ENCODE measurements around the gene CELF2. TPM values are rescaled to one million over a fixed set of nuclear protein-coding genes. Genes with fewer than 3 reads are reported as not detected.

The CELF2 gene
- total RNA-seq, 4 donors from 2014 or later = 28.7 to 55.4 (median 35.0) TPM

- peaks cover 20% of the 10 kb centered on the region in 2 donors for H3K4me1 ChIP-seq
- WGBS, 2 donors = 75 to 80% methylated on average over 4 of the region's 4 CpGs
- H3K27me3 ChIP-seq = no peaks in the 10 kb centered on the region
- DNase-seq = no peak
- H3K27ac ChIP-seq = no peak overlapping the region
- TF ChIP-seq CTCF (IDR thresholded peaks at IDR 0.05) (no peak), POLR2A (IDR thresholded peaks at IDR 0.05) (no peak)
- no peaks in the 10 kb centered on the region for H3K9me3 ChIP-seq
- no peak overlapping the region for H3K4me3 ChIP-seq (replicated peaks in 1 of 3)
- no peaks in the 10 kb centered on the region for H3K36me3 ChIP-seq
- intact Hi-C loops (cut with DNase I) = no loop called here
These were observed 136.7 kb downstream of the CELF2 start for GRCh38 chr10:11154333-11154732.

- Histone ChIP-seq H3K27me3 (no peaks in the 10 kb centered on the region), H3K9me3 (no peaks in the 10 kb centered on the region), H3K4me3 (replicated peaks in 1 of 3) (no peak overlapping the region), H3K27ac (no peak overlapping the region), H3K4me1 (peaks cover 14 to 15% of the 10 kb centered on the region in 2 donors), H3K36me3 (no peaks in the 10 kb centered on the region)
- no peak for TF ChIP-seq POLR2A (IDR thresholded peaks at IDR 0.05)
- TF ChIP-seq CTCF (IDR thresholded peaks at IDR 0.05) = no peak
- intact Hi-C loops (cut with DNase I) = no loop called here
- WGBS, 2 donors = 68 to 80% methylated on average over 11 of the region's 11 CpGs
- no peak for DNase-seq
These were observed 137.3 kb downstream of the CELF2 start for GRCh38 chr10:11154849-11155498.

GRCh38 chr10:11156480-11156879 is 138.8 kb downstream of the CELF2 start:
- H3K27ac ChIP-seq = no peak overlapping the region
- no peaks in the 10 kb centered on the region for H3K36me3 ChIP-seq
- H3K27me3 ChIP-seq = no peaks in the 10 kb centered on the region
- no peak for DNase-seq
- 95 to 96% methylated on average over 12 of the region's 12 CpGs for WGBS, 2 donors
- no peaks in the 10 kb centered on the region for H3K9me3 ChIP-seq
- TF ChIP-seq CTCF (IDR thresholded peaks at IDR 0.05) = no peak
- no peak for TF ChIP-seq POLR2A (IDR thresholded peaks at IDR 0.05)
- intact Hi-C loops (cut with DNase I) = no loop called here
- no peaks in the 10 kb centered on the region for H3K4me1 ChIP-seq
- no peak overlapping the region for H3K4me3 ChIP-seq (replicated peaks in 1 of 3)

- intact Hi-C loops (cut with DNase I) = no loop called here
- H3K36me3 ChIP-seq = no peaks in the 10 kb centered on the region
- WGBS, 2 donors = 93 to 94% methylated on average over 8 of the region's 8 CpGs
These were observed 139.8 kb downstream of the CELF2 start for GRCh38 chr10:11157292-11158076.

More at GRCh38 chr10:11157292-11158076, 139.8 kb downstream of the CELF2 start:
- TF ChIP-seq POLR2A (IDR thresholded peaks at IDR 0.05) = no peak
- TF ChIP-seq CTCF (IDR thresholded peaks at IDR 0.05) = no peak
- no peak overlapping the region for H3K4me3 ChIP-seq (replicated peaks in 1 of 3)
- no peaks in the 10 kb centered on the region for H3K9me3 ChIP-seq
- no peaks in the 10 kb centered on the region for H3K27me3 ChIP-seq
- DNase-seq = no peak
- H3K4me1 ChIP-seq = no peaks in the 10 kb centered on the region
- no peak overlapping the region for H3K27ac ChIP-seq

Data from thyroid gland (tissue), 4 donors.